Nephron (organoid): ENCODE data around the gene ZBTB22.
A peak's percentile ranks its signal among the peaks of the same experiment; 100 is the strongest.

ENCODE experiments used
- H3K27ac Mint-ChIP-seq, 3 experiments: 2 replicates each; pipeline ENCODE4 v1.8.0; 2020; ENCODE audit warnings: mixed read lengths in 3 of 3, mild to moderate bottlenecking in 2 of 3, moderate library complexity in 1 of 3
- H3K27me3 Mint-ChIP-seq: 2 replicates; pipeline ENCODE4 v1.8.0; 2021; ENCODE audit warnings: low read depth, mild to moderate bottlenecking, moderate library complexity, mixed read lengths
- H3K36me3 Mint-ChIP-seq: 2 replicates; pipeline ENCODE4 v1.8.0; 2020; ENCODE audit warnings: low read depth, mixed read lengths
- H3K4me1 Mint-ChIP-seq: 2 replicates; pipeline ENCODE4 v1.8.0; 2020; ENCODE audit warnings: mixed read lengths
- H3K4me3 Mint-ChIP-seq, 3 experiments: 2 replicates each; pipeline ENCODE4 v1.8.0; 2020; ENCODE audit warnings: mild to moderate bottlenecking in 3 of 3, mixed read lengths in 3 of 3, moderate library complexity in 2 of 3
- H3K9me3 Mint-ChIP-seq: 2 replicates; pipeline ENCODE4 v1.8.0; 2020; ENCODE audit warnings: mixed read lengths
- TF ChIP-seq, protein P1 (sequence below), 3 experiments: fragments of 200-600 bp; sonication (generic); IDR thresholded peaks; one replicate each; pipeline ENCODE4 v1.5.0; 2021; ENCODE audit warnings: antibody characterized with exemption in 3 of 3; ENCODE audit not compliant: unreplicated experiment in 3 of 3

ZBTB22 gene

DNA sequence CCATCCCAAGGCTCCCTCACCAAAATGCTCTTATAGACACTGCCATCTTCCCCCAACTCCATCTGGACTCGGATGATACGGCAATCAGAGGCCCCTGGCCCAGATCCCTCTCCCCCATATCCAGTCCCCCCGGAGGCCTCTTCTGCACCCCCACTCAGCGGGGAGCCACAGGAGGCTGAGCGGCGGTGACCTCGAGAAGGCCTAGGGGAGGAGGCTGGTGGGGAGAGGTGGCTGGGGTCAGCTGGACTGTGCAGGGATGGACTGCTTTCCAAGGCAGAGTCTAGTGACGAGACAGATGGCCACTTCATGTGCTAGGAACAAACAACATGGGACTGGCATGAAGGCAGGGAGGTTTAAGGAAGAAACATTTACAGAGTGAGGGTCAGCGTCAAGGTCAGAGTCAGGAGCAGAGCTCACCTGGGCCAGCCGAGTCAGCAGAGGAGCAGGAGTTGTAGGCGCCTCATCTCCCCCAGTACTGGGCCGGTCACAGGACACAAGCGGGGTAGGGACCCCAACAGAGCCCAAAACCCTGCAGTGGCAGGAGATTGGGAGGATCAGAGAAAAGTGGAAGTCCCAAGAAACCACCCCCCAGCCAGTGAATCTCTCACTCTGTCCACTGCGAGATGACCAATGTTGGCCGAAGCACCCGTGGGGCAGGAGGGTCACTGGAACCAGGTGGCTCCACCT lies 24.4 kb downstream of the ZBTB22 start:
- Mint-ChIP-seq H3K4me1 (peaks cover 30% of the 10 kb centered on the region), H3K4me3 (peak overlapping the region in 2 of 3 experiments; percentile 16 to 68), H3K27ac (peak overlapping the region in 1 of 3 experiments; percentile 67), H3K9me3 (no peaks in the 10 kb centered on the region), H3K36me3 (peaks cover 19% of the 10 kb centered on the region), H3K27me3 (no peaks in the 10 kb centered on the region)
- TF ChIP-seq, protein P1, sequence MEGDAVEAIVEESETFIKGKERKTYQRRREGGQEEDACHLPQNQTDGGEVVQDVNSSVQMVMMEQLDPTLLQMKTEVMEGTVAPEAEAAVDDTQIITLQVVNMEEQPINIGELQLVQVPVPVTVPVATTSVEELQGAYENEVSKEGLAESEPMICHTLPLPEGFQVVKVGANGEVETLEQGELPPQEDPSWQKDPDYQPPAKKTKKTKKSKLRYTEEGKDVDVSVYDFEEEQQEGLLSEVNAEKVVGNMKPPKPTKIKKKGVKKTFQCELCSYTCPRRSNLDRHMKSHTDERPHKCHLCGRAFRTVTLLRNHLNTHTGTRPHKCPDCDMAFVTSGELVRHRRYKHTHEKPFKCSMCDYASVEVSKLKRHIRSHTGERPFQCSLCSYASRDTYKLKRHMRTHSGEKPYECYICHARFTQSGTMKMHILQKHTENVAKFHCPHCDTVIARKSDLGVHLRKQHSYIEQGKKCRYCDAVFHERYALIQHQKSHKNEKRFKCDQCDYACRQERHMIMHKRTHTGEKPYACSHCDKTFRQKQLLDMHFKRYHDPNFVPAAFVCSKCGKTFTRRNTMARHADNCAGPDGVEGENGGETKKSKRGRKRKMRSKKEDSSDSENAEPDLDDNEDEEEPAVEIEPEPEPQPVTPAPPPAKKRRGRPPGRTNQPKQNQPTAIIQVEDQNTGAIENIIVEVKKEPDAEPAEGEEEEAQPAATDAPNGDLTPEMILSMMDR (IDR thresholded peaks at IDR 0.05; ENCODE audit: unreplicated experiment in 3 of 3) = no peak

DNA sequence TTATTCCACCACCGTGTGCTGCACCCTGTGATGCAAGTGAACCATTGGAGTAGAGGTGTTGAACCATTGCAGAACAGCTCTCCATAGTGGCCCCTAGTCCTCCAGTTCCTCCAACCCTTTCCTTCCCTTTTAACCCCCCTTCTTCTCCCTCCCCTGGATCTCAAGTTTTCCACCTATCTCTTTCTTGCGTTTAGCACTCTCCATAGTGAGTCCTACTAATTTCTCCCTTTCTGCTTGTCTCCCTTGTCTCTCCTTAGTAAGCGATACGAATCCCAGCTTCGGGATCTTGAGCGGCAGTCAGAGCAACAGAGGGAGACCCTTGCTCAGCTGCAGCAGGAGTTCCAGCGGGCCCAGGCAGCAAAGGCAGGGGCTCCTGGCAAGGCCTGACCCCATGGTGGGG lies 27.1 kb downstream of the ZBTB22 start:
- peak overlapping the region; percentile 96 to 98 (median 98) for H3K4me3 Mint-ChIP-seq
- H3K4me1 Mint-ChIP-seq = peaks cover 31% of the 10 kb centered on the region
- no peaks in the 10 kb centered on the region for H3K27me3 Mint-ChIP-seq
- peaks cover 33% of the 10 kb centered on the region for H3K36me3 Mint-ChIP-seq
- H3K27ac Mint-ChIP-seq = peak overlapping the region in 1 of 3 experiments; percentile 35
- TF ChIP-seq, protein P1 (IDR thresholded peaks at IDR 0.05; ENCODE audit: unreplicated experiment in 3 of 3) = no peak
- no peaks in the 10 kb centered on the region for H3K9me3 Mint-ChIP-seq

DNA sequence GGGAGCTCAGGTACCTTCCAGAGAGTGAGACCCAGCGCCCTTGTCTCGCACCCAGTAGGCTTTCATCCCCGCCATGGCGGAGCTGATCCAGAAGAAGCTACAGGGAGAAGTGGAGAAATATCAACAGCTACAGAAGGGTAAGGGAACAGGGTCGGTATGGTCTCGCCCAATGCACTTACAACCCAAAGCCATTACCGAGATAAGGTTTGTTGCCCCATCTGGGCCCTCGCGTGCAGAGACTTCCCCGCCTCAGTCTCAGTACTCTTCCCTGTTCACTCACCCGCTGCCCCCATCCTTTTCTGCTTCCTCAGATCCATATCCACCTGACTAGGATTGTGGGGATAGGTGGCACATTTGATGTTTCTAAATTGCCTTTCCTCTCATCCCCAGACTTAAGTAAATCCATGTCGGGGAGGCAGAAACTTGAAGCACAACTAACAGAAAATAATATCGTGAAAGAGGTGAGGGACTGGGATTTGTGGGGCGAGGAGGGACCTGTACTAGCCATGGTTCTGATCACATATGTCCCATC lies 27.7 kb downstream of the ZBTB22 start:
- H3K27ac Mint-ChIP-seq = peak overlapping the region; percentile 56 to 69 (median 66)
- H3K9me3 Mint-ChIP-seq = no peaks in the 10 kb centered on the region
- H3K27me3 Mint-ChIP-seq = no peaks in the 10 kb centered on the region
- TF ChIP-seq, protein P1 (IDR thresholded peaks at IDR 0.05; ENCODE audit: unreplicated experiment in 3 of 3) = no peak
- peak overlapping the region; percentile 96 to 98 (median 98) for H3K4me3 Mint-ChIP-seq
- peaks cover 33% of the 10 kb centered on the region for H3K36me3 Mint-ChIP-seq
- peaks cover 31% of the 10 kb centered on the region for H3K4me1 Mint-ChIP-seq

DNA sequence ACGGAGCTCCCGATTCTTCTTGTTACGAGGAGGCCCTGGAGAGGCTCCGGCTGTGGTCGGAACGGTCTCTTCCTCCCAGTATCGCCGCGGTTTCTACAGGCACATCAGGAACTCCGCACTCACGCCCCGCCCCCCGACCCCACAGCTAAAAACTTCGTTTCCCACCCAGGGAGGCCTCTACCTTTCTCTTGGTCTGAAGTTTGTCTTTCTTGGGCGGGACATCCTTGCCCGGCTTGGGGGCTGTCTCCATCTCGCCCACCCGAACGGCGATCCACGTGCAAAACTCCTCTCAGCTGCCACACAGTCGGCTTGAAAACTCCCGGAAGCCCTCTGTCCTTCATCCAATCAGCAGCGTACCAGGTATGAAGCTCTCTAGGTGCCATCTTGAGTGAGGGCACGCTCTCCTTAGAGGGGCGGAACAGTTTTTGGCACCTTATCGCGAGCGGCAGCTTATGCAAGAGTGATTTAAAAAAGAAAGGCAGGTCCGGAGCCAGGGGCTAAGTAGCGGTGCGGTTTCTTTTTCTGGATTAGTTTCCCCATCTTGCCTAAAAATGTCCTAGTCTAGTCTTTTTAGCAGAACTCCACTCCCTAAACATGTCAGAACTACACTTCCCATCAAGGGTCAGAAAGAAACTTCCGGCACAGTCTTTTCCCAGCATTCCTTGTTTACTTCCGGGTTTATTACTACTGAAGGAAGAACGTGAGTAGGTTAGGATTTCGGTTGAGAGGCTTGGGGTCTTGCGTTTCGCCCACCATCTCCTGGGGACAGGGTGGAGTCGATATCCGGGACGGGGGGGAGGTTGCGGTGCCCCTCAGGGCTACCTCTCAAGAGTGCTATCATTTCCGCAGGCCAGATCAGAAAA lies 28.4 kb downstream of the ZBTB22 start, which contains the start of the genes PFDN6 and WDR46:
Gene PFDN6, plus strand, starts transcription at position 681 of the 863 bp plus-strand sequence. CDS start 256 bp downstream, outside the sequence.
Gene WDR46, minus strand, starts transcription at position 319 of the 863 bp plus-strand sequence. Its CDS starts 69 bp downstream, at position 250.
- Mint-ChIP-seq H3K27me3 (no peaks in the 10 kb centered on the region), H3K4me3 (peak within 1 kb of the TSS; percentile 96 to 98 (median 98)), H3K27ac (peak within 1 kb of the TSS; percentile 56 to 69 (median 66)), H3K36me3 (peaks cover 35% of the 10 kb centered on the region), H3K4me1 (peaks cover 31% of the 10 kb centered on the region), H3K9me3 (no peaks in the 10 kb centered on the region)
- TF ChIP-seq, protein P1 (IDR thresholded peaks at IDR 0.05; ENCODE audit: unreplicated experiment in 3 of 3) = no peak

DNA sequence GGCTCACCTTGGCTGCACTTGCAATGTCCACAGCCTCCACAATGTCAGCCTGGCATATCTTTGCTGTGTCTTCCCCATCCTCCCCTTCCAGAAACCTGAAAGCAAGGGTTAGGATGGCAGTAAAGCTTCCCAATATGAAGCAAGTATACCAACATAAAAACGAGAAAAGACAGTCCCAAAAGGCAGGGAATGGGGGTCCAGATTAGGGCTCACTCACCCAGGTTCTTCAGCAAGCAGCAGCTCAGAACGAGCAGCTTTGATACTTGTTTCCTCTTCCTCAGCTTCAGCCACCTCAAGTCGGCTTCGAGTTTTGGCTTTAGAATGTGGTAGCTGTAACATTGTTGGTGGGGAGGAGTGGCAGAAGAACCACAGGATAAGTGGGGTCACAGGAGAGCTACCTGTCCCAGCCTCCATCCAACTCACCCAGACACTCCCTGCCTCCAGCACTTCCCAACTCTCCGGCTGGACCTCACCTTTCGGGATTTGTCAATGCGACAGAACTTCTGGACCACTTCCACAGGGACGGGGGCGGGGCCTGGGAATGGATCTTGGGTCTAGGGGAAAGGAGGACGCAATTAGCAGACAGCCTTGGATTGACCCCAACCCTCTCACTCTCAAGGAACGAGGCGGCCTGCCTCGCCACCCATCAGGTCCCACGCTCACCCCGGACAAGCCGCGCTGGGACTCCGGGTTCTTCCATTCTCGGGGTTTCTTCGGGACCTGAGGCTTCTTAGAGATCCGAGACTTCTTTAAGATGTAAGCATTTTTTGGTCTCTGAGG lies 29.2 kb downstream of the ZBTB22 start:
- H3K27me3 Mint-ChIP-seq = no peaks in the 10 kb centered on the region
- TF ChIP-seq, protein P1 (IDR thresholded peaks at IDR 0.05; ENCODE audit: unreplicated experiment in 3 of 3) = no peak

More for the DNA sequence above, 29.2 kb downstream of the ZBTB22 start:
- Mint-ChIP-seq H3K4me3 (peak overlapping the region; percentile 96 to 98 (median 98)), H3K27ac (peak overlapping the region in 2 of 3 experiments; percentile 66 to 69), H3K36me3 (peaks cover 33% of the 10 kb centered on the region), H3K9me3 (no peaks in the 10 kb centered on the region), H3K4me1 (peaks cover 31% of the 10 kb centered on the region)
